Measurements from ENCODE around the gene PRKCE. TPM values are rescaled to one million over a fixed set of nuclear protein-coding genes. Genes with fewer than 3 reads are reported as not detected.

The PRKCE gene
- total and polyA plus RNA-seq, 2 donors (not counting 1 experiment from before 2014, with no cell fraction given): 23.6 to 271 TPM

- Mint-ChIP-seq H3K27me3 (no peaks in the 10 kb centered on the region), H3K27ac (no peak overlapping the region), H3K9me3 (ENCODE audit: insufficient read depth) (peaks cover 3% of the 10 kb centered on the region), H3K4me3 (no peak overlapping the region), H3K4me1 (peaks cover 43% of the 10 kb centered on the region)
- peaks cover 97% of the 10 kb centered on the region for H3K79me2 ChIP-seq (ENCODE audit: control insufficient read depth, insufficient read depth, low read length)
- no peak for ATAC-seq (ENCODE audit: low read depth)
- H3K4me1 ChIP-seq (ENCODE audit: control insufficient read depth in 2 of 2, insufficient read depth in 2 of 2, low read length in 2 of 2): peaks cover 9 to 17% of the 10 kb centered on the region in 2 donors
- no peak overlapping the region for H2AFZ ChIP-seq (ENCODE audit: insufficient read depth, low read depth, low read length, poor library complexity, severe bottlenecking)
- no peak overlapping the region for H3K4me3 ChIP-seq (ENCODE audit: control extremely low read depth in 1 of 5, extremely low read depth in 1 of 5, insufficient read depth in 1 of 5, low read depth in 2 of 5, low read length in 4 of 5)
- H3K4me2 ChIP-seq (replicated peaks; ENCODE audit: low read depth, low read length, poor library complexity, severe bottlenecking): no peak overlapping the region
- ChIA-PET CTCF (interaction anchor here (1.2 kb wide), 1 partner anchor 72 kb away, joined by 4 read pairs; no protein-coding TSS in a partner anchor), POLR2A (no interaction called here)
- 100% methylated on average over 3 of the region's 3 CpGs for WGBS (ENCODE audit: insufficient coverage)
- no peak for DNase-seq
- peaks cover 72% of the 10 kb centered on the region for H4K20me1 ChIP-seq (ENCODE audit: control insufficient read depth, insufficient read depth, low read length, poor library complexity, severe bottlenecking)
- H3K27me3 ChIP-seq (replicated peaks in 1 of 4; ENCODE audit: control extremely low read depth in 1 of 4, control insufficient read depth in 3 of 4, insufficient read depth in 4 of 4, low read length in 3 of 4): no peaks in the 10 kb centered on the region
- intact Hi-C loops (cut with micrococcal nuclease): no loop called here
- TF ChIP-seq CTCF (IDR thresholded peaks at IDR 0.05) (no peak), EZH2 (IDR thresholded peaks at IDR 0.05; ENCODE audit: borderline replicate concordance, insufficient read depth, low read depth, low read length, poor library complexity, severe bottlenecking) (no peak)
- no peak overlapping the region for H3K9ac ChIP-seq (ENCODE audit: low read length)
- H3K9me3 ChIP-seq (ENCODE audit: control extremely low read depth in 1 of 3, control insufficient read depth in 2 of 3, insufficient read depth in 1 of 3, low read length in 2 of 3): peaks cover 0 to 14% (median 4%) of the 10 kb centered on the region in 3 donors
- peaks cover 2 to 31% of the 10 kb centered on the region in 2 experiments for H3K36me3 ChIP-seq (replicated peaks in 1 of 2; ENCODE audit: control extremely low read depth in 1 of 2, control insufficient read depth in 1 of 2, extremely low read depth in 1 of 2, insufficient read depth in 2 of 2, low read length in 1 of 2)
- no peak overlapping the region for H3K27ac ChIP-seq (ENCODE audit: low read length in 2 of 2)
These were observed 55.5 kb downstream of the PRKCE start for GRCh38 chr2:45707006-45707405.

- ATAC-seq (ENCODE audit: low read depth) (no peak), DNase-seq (no peak)
- Histone ChIP-seq H2AFZ (ENCODE audit: insufficient read depth, low read depth, low read length, poor library complexity, severe bottlenecking) (no peak overlapping the region), H3K4me1 (ENCODE audit: control insufficient read depth in 2 of 2, insufficient read depth in 2 of 2, low read length in 2 of 2) (peaks cover 9 to 23% of the 10 kb centered on the region in 2 donors), H3K36me3 (replicated peaks in 1 of 2; ENCODE audit: control extremely low read depth in 1 of 2, control insufficient read depth in 1 of 2, extremely low read depth in 1 of 2, insufficient read depth in 2 of 2, low read length in 1 of 2) (peaks cover 2 to 29% of the 10 kb centered on the region in 2 experiments), H3K4me3 (ENCODE audit: control extremely low read depth in 1 of 5, extremely low read depth in 1 of 5, insufficient read depth in 1 of 5, low read depth in 2 of 5, low read length in 4 of 5) (no peak overlapping the region), H3K9me3 (ENCODE audit: control extremely low read depth in 1 of 3, control insufficient read depth in 2 of 3, insufficient read depth in 1 of 3, low read length in 2 of 3) (peaks cover 0 to 14% (median 4%) of the 10 kb centered on the region in 3 donors), H3K79me2 (ENCODE audit: control insufficient read depth, insufficient read depth, low read length) (peaks cover 97% of the 10 kb centered on the region), H3K27ac (ENCODE audit: low read length in 2 of 2) (no peak overlapping the region), H3K4me2 (replicated peaks; ENCODE audit: low read depth, low read length, poor library complexity, severe bottlenecking) (no peak overlapping the region), H4K20me1 (ENCODE audit: control insufficient read depth, insufficient read depth, low read length, poor library complexity, severe bottlenecking) (peaks cover 78% of the 10 kb centered on the region), H3K27me3 (replicated peaks in 1 of 4; ENCODE audit: control extremely low read depth in 1 of 4, control insufficient read depth in 3 of 4, insufficient read depth in 4 of 4, low read length in 3 of 4) (no peaks in the 10 kb centered on the region), H3K9ac (ENCODE audit: low read length) (no peak overlapping the region)
- Mint-ChIP-seq H3K27me3 (no peaks in the 10 kb centered on the region), H3K4me1 (peaks cover 50% of the 10 kb centered on the region), H3K4me3 (no peak overlapping the region), H3K27ac (no peak overlapping the region), H3K9me3 (ENCODE audit: insufficient read depth) (peaks cover 3% of the 10 kb centered on the region)
- ChIA-PET CTCF (interaction anchor here (1.2 kb wide), 1 partner anchor 71 kb away, joined by 4 read pairs; no protein-coding TSS in a partner anchor), POLR2A (no interaction called here)
- intact Hi-C loops (cut with micrococcal nuclease): no loop called here
- WGBS (ENCODE audit: insufficient coverage): 98% methylated on average over 4 of the region's 6 CpGs
- no peak for TF ChIP-seq CTCF (IDR thresholded peaks at IDR 0.05)
- no peak for TF ChIP-seq EZH2 (IDR thresholded peaks at IDR 0.05; ENCODE audit: borderline replicate concordance, insufficient read depth, low read depth, low read length, poor library complexity, severe bottlenecking)
These were observed 56.2 kb downstream of the PRKCE start for GRCh38 chr2:45707661-45708060.
